ENCODE measurements around the gene PLEKHG2. TPM values are rescaled to one million over a fixed set of nuclear protein-coding genes. Genes with fewer than 3 reads are reported as not detected.

PLEKHG2 gene
- total RNA-seq, 1 experiment from 2014 or later: 62.3 TPM

DNA sequence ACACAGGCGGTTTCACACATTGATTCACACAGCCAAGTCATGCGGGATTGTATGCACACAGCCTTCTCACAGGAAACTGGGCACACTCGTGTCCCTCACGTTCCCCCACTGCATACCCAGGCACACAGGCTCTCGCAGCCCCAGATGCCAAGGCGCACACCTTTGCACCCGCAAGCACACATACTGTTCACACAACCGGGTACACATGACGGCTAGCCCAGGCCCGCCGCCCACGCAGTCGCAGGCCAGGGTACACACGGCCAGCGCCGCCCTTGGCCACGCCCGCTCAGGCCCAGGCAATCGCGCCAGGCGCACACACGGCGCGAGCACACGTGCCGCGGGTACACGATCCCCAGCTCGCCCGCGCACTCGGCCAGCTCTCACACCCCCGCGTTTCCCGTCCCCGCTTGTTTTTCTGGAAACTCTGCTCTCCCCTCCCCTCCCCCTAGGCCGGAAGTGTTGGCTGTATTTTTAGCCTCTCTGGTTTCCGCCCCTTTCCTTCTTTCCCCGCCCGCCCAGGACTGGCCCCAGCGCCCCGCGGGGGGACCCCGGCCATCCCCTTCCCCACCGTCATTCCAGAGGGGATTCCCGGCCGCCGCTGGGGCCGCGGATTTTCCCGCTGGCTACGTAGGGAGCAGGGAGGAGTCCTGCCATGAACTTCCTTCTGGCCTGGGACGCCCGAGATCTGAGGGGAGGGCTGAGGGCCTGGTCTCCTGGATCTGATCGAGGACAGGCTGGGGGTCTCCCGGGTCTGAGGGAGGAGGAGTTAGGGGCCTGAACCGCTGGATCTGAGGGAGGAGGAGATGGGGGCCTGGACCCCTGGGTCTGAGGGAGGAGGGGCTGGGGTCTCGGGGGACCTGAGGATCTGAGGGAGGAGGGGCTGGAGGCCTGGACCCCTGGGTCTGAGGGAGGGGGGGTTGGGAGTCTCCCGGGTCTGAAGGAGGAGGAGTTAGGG lies 9.8 kb upstream of the PLEKHG2 start (continued):
- TF ChIP-seq, protein P1, sequence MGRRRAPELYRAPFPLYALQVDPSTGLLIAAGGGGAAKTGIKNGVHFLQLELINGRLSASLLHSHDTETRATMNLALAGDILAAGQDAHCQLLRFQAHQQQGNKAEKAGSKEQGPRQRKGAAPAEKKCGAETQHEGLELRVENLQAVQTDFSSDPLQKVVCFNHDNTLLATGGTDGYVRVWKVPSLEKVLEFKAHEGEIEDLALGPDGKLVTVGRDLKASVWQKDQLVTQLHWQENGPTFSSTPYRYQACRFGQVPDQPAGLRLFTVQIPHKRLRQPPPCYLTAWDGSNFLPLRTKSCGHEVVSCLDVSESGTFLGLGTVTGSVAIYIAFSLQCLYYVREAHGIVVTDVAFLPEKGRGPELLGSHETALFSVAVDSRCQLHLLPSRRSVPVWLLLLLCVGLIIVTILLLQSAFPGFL (CRISPR knock-in tag; IDR thresholded peaks at IDR 0.05; ENCODE audit: borderline replicate concordance): no peak
- TF ChIP-seq FOXP1 (CRISPR knock-in tag; IDR thresholded peaks at IDR 0.05; ENCODE audit: borderline replicate concordance): peak; percentile 69; the same call in 1 of the 2 replicates
- TF ChIP-seq SMAD4 (CRISPR knock-in tag; IDR thresholded peaks at IDR 0.05): no peak
- no peak for TF ChIP-seq ZNF317 (CRISPR knock-in tag; IDR thresholded peaks at IDR 0.05; ENCODE audit: borderline replicate concordance, low read depth)
- peak; percentile 47; the same call in 1 of the 2 replicates for TF ChIP-seq ATF1 (CRISPR knock-in tag; IDR thresholded peaks at IDR 0.05)
- TF ChIP-seq ESRRA (CRISPR knock-in tag; IDR thresholded peaks at IDR 0.05; ENCODE audit: borderline replicate concordance): peak; percentile 74; the same call in 1 of the 2 replicates

DNA sequence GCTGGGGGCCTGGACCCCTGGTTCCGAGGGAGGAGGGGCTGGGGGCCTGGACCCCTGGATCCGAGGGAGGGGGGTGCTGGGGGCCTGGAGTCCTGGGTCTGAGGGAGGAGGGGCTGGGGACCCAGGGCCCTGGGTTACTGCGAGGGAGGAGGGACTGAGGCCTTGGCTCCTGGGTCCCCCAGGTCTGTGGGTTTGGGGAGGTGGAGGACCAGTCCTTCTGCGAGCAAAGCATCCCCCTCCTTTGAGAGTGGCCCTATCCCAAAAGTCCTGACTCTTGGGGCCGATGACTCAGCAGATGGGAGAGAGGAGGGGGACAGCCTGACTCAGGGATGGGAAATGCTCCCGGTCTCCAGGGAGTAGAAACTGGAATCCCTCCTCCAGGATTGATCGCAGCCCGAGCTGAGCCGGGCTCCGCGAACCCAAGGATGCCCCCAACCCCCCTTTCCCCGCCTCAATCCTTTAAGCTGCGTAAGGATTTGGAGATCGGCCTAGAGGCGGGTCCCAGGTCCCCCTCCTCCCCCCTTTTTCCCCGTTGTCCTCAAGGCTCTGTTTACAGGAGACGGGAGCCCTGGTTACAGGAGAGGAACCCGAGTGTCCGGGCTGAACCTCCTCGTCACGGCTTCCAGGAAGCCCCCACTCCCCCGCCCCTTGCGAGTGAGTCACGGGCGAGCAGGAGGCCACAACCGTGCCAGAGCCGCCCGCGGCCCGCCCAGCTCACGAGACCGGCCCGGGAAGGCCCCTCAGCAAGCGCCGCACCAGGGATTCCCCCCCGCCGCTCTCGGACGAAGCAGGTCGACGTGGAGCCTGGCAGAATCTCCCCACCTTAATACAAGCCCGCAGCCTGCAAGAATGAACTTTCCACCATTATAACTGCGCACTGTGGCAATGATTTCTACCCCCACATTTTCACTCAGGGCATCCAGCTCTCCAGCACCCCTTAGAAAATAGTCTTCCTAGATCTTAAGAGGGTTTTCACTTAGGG lies 8.8 kb upstream of the PLEKHG2 start:
- peaks cover 48% of the 10 kb centered on the region for H3K4me1 Mint-ChIP-seq
- ChIA-PET POLR2A (interaction anchor here (0.6 to 3.5 kb wide), 10 partner anchors 8 to 1217 kb away, joined by 3 to 25 read pairs (median 5); partner anchors contain the start of genes MED29, PAF1, PLEKHG2 and RPS16), CTCF (interaction anchor here (0.7 to 1.1 kb wide), 4 partner anchors 61 to 430 kb away, joined by 3 to 4 read pairs (median 4); partner anchors contain the start of genes DYRK1B, NCCRP1 and SAMD4B)
- H3K36me3 Mint-ChIP-seq: peaks cover 6% of the 10 kb centered on the region; the same call in 1 of the 2 replicates
- DNase-seq (ENCODE audit: low spot score) (peak; percentile 75), ATAC-seq (peak; percentile 25)
- no peaks in the 10 kb centered on the region for H3K27me3 Mint-ChIP-seq (ENCODE audit: low read depth)
- H3K9me3 Mint-ChIP-seq: no peaks in the 10 kb centered on the region
- peak overlapping the region; percentile 98 for H3K27ac Mint-ChIP-seq
- peak overlapping the region; percentile 91 for H3K4me3 Mint-ChIP-seq
- TF ChIP-seq SP1 (CRISPR knock-in tag; conservative IDR thresholded peaks at IDR 0.05): no peak
- TF ChIP-seq, protein P2, sequence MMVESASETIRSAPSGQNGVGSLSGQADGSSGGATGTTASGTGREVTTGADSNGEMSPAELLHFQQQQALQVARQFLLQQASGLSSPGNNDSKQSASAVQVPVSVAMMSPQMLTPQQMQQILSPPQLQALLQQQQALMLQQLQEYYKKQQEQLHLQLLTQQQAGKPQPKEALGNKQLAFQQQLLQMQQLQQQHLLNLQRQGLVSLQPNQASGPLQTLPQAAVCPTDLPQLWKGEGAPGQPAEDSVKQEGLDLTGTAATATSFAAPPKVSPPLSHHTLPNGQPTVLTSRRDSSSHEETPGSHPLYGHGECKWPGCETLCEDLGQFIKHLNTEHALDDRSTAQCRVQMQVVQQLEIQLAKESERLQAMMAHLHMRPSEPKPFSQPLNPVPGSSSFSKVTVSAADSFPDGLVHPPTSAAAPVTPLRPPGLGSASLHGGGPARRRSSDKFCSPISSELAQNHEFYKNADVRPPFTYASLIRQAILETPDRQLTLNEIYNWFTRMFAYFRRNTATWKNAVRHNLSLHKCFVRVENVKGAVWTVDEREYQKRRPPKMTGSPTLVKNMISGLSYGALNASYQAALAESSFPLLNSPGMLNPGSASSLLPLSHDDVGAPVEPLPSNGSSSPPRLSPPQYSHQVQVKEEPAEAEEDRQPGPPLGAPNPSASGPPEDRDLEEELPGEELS (CRISPR knock-in tag; IDR thresholded peaks at IDR 0.05): no peak
- TF ChIP-seq NFE2L1 (CRISPR knock-in tag; IDR thresholded peaks at IDR 0.05): peak; percentile 91
- TF ChIP-seq GABPB1 (CRISPR knock-in tag; IDR thresholded peaks at IDR 0.05): no peak
- TF ChIP-seq, protein P3, sequence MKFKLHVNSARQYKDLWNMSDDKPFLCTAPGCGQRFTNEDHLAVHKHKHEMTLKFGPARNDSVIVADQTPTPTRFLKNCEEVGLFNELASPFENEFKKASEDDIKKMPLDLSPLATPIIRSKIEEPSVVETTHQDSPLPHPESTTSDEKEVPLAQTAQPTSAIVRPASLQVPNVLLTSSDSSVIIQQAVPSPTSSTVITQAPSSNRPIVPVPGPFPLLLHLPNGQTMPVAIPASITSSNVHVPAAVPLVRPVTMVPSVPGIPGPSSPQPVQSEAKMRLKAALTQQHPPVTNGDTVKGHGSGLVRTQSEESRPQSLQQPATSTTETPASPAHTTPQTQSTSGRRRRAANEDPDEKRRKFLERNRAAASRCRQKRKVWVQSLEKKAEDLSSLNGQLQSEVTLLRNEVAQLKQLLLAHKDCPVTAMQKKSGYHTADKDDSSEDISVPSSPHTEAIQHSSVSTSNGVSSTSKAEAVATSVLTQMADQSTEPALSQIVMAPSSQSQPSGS (CRISPR knock-in tag; IDR thresholded peaks at IDR 0.05; ENCODE audit: borderline replicate concordance, low read depth): no peak
- TF ChIP-seq NR2C2 (CRISPR knock-in tag; IDR thresholded peaks at IDR 0.05): no peak
- no peak for TF ChIP-seq ETV6 (CRISPR knock-in tag; IDR thresholded peaks at IDR 0.05)
- no peak for TF ChIP-seq TEAD4 (CRISPR knock-in tag; IDR thresholded peaks at IDR 0.05)
- peak; percentile 46; the same call in 1 of the 2 replicates for TF ChIP-seq FOXK1 (CRISPR knock-in tag; IDR thresholded peaks at IDR 0.05)
- TF ChIP-seq, protein P4, sequence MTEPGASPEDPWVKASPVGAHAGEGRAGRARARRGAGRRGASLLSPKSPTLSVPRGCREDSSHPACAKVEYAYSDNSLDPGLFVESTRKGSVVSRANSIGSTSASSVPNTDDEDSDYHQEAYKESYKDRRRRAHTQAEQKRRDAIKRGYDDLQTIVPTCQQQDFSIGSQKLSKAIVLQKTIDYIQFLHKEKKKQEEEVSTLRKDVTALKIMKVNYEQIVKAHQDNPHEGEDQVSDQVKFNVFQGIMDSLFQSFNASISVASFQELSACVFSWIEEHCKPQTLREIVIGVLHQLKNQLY (CRISPR knock-in tag; IDR thresholded peaks at IDR 0.05): no peak
- TF ChIP-seq, protein P5, sequence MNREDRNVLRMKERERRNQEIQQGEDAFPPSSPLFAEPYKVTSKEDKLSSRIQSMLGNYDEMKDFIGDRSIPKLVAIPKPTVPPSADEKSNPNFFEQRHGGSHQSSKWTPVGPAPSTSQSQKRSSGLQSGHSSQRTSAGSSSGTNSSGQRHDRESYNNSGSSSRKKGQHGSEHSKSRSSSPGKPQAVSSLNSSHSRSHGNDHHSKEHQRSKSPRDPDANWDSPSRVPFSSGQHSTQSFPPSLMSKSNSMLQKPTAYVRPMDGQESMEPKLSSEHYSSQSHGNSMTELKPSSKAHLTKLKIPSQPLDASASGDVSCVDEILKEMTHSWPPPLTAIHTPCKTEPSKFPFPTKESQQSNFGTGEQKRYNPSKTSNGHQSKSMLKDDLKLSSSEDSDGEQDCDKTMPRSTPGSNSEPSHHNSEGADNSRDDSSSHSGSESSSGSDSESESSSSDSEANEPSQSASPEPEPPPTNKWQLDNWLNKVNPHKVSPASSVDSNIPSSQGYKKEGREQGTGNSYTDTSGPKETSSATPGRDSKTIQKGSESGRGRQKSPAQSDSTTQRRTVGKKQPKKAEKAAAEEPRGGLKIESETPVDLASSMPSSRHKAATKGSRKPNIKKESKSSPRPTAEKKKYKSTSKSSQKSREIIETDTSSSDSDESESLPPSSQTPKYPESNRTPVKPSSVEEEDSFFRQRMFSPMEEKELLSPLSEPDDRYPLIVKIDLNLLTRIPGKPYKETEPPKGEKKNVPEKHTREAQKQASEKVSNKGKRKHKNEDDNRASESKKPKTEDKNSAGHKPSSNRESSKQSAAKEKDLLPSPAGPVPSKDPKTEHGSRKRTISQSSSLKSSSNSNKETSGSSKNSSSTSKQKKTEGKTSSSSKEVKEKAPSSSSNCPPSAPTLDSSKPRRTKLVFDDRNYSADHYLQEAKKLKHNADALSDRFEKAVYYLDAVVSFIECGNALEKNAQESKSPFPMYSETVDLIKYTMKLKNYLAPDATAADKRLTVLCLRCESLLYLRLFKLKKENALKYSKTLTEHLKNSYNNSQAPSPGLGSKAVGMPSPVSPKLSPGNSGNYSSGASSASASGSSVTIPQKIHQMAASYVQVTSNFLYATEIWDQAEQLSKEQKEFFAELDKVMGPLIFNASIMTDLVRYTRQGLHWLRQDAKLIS (CRISPR knock-in tag; IDR thresholded peaks at IDR 0.05; ENCODE audit: borderline replicate concordance): no peak
- TF ChIP-seq, protein P6, sequence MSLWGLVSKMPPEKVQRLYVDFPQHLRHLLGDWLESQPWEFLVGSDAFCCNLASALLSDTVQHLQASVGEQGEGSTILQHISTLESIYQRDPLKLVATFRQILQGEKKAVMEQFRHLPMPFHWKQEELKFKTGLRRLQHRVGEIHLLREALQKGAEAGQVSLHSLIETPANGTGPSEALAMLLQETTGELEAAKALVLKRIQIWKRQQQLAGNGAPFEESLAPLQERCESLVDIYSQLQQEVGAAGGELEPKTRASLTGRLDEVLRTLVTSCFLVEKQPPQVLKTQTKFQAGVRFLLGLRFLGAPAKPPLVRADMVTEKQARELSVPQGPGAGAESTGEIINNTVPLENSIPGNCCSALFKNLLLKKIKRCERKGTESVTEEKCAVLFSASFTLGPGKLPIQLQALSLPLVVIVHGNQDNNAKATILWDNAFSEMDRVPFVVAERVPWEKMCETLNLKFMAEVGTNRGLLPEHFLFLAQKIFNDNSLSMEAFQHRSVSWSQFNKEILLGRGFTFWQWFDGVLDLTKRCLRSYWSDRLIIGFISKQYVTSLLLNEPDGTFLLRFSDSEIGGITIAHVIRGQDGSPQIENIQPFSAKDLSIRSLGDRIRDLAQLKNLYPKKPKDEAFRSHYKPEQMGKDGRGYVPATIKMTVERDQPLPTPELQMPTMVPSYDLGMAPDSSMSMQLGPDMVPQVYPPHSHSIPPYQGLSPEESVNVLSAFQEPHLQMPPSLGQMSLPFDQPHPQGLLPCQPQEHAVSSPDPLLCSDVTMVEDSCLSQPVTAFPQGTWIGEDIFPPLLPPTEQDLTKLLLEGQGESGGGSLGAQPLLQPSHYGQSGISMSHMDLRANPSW (CRISPR knock-in tag; conservative IDR thresholded peaks at IDR 0.05; ENCODE audit: low read depth): no peak

Measured in WTC11 (cell line).